HG03135 (cell line): Measurements from ENCODE around the gene CELSR1.

Experiments
- ATAC-seq: cut with Tn5 transposase; IDR thresholded peaks from one replicate; pipeline ENCODE4 v1.9.1; 2021; ENCODE audit warnings: mild to moderate bottlenecking, moderate library complexity; ENCODE audit not compliant: unreplicated experiment

Gene CELSR1

GRCh38 chr22:46354176-46354992 is 183.0 kb downstream of the CELSR1 start:
- ATAC-seq, result no peak

- ATAC-seq, result no peak
These were observed 183.8 kb downstream of the CELSR1 start for GRCh38 chr22:46353483-46354105.

- no peak for ATAC-seq
These were observed 184.6 kb downstream of the CELSR1 start for GRCh38 chr22:46352691-46353386.

DNA sequence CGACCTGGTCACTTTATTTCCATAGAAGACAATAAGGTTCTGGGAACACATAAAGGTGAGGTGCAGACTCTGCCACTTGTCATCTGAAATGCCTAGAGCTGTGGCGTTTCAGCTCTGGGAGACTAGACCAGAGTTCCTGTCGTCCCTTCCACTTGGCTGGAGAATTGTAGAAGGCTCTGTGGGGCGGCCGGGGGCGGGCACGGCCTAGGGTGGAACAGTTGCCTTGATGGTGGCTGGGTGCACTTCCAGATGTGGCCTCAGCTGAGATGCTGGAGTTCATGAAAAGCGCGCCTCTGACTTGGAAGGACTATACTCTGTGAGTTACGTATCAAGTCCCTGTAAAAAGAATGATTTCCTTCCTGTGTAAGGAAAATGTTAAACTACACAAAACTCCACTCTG is 185.1 kb downstream of the CELSR1 start:
- ATAC-seq, result no peak

DNA sequence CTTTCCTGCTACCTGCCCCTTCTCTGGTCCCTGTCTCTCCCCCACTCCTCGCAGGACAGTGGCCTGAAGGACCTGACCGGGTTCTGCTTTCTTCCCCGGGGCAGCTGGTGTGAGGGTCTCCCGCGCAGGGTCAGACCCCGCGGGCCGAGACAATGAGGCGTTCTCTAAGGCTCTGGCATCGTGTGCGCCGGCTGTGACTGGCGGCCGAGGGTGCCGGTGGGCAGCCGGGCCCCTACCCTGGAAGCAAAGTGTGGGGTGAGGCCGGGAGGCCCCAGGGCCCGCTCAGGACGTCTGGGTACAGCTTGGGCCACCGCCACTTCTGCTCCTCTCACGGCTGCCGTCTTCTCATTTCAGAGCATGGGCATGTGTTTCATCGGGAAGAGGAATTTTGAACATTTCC is 185.7 kb downstream of the CELSR1 start:
- no peak for ATAC-seq

GRCh38 chr22:46351131-46351735 is 186.2 kb downstream of the CELSR1 start:
- ATAC-seq, result no peak

DNA sequence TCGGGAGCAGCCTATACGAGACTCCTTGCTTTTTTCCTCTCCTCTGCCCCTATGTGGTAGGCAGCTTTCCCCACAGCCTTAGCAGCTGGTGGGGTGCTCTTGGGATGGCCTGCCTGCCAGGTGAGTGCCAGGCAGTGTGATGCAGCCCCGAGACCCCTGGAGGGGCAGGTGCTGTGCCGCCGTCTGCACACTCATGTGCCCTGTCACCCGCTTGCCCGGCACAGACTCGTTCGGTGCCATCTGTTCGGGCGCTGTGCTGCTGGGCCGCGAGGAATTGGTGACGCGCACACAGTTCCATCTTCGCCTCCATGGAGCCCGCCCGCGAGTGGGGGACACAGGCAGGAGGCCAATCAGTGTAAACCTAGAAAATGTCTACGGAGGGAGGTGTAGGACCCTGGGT is 186.8 kb downstream of the CELSR1 start:
- ATAC-seq, result no peak

- no peak for ATAC-seq
These were observed 187.3 kb downstream of the CELSR1 start for GRCh38 chr22:46350121-46350520.

- ATAC-seq, result no peak
These were observed 187.7 kb downstream of the CELSR1 start for GRCh38 chr22:46349681-46350080.

- ATAC-seq, result no peak
These were observed 188.2 kb downstream of the CELSR1 start for GRCh38 chr22:46349238-46349637.

DNA sequence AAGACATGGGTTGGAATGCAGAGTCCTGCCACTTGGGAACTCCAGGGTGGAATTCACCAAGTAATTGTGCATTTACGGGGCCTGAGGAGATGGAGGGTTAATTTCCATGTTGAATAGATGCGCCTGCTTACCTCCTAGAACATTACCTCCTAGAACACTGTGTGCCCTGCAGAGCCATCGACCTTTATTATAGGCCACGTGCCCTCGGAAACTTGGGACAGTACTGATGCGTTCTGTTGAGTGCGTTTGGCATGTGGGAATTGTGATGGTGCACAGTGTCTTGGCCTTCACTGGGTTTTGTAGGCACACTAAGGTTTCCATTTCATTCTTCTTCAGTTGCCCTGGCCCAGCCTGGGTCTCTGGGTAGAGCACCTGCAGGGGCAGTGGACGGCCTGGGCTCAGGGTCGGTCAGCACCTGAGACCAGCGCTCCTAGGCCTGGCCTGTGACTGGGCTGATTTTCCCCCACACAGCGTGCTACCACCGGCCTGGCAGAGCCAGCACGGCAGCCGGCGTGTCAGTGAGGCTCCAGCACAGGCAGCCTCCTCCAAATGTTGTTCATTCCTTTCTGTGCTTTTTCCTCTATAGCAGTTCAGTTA is 189.2 kb downstream of the CELSR1 start:
- ATAC-seq, result no peak

GRCh38 chr22:46347646-46348045 is 189.8 kb downstream of the CELSR1 start:
- no peak for ATAC-seq

DNA sequence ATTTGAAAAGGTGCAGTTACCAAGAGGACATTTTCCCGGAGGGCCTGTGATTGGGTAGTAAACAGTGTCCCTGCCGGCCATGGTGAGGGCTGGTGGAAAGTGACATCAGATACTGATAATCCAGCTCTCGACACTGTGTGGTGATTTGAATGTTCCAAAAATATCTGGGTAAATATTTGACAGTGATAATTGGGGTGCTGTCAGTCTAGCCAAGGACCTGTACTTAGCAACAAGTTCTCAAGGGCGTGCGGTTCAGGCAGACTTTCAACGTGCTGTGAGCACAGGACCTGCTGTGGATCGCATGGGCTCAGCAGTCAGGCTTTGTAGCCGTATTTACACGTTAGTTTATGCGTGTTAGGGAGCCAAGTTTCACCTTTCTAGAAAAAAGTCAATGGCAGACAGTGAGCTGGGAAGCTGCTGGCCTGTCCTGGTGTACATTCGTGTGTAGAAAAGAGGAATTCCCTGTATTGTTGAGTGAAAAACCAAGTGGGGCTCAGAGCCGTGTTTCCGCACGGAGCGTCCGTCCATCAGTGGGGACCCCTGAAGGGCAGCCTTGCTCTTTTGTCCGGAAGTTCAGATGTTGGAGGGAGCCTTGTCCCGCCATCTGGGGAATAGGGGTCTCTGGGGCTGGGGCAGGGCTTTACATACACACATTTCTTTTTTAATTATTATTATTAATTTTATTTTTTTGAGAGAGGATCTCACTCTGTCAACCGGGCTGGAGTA is 190.6 kb downstream of the CELSR1 start:
- ATAC-seq, result no peak

DNA sequence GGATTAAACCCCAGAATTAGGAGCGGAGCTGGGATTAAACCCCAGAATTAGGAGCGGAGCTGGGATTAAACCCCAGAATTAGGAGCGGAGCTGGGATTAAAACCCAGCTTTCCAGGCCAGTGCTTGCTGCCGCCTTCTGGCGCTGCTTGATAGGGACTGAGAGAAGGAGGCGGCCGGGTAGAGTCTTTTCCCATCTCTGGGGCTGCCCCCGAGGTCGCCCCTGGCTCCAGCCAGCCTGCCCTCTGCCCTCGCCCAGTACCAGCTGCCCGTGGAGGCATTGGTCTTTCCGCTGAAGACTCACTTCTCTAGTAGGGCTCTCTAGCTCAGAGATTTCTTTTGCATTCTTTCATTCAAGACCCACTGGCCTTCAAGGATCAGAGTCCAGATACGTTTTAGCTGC is 196.7 kb downstream of the CELSR1 start:
- no peak for ATAC-seq

GRCh38 chr22:46339956-46340355 is 197.5 kb downstream of the CELSR1 start:
- no peak for ATAC-seq

DNA sequence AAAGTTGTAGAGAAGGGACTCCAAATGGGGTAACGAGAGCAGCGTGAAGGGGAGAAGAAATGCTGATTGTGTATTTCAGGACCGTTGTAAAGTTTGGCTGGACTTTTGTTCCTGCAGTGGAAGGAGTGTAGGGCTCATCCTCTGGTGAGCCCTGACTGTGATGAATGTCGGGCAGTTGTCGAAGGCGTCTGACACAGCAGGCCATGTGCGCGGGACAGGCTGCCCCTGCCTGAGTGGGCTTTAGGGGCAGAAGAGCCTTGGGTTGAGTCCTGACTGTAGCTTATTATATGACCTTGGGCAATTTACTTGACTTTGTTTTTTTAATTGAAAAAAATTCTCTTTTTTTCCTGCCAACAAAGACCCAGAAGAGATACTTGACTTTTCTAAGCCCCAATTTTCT is 198.8 kb downstream of the CELSR1 start:
- ATAC-seq, result no peak

DNA sequence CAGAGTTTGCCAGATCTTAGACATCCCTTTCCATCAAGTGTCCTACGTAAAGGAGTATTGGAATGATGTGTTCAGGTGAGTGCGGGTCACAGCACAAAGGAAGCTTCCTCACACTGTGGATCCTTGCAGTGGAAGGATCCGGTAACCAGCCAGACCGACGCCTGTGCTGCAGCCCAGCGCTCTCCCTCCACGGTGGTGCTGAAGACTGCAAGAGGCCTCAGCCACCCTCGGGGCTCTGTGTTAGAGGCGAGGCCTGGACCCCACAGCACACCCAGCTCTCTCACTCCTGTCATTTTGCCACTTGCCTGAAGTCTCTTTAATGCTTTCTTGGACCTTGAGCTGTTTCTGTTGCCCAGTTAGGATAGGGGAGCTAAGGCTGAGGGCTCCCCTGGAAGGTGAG is 199.6 kb downstream of the CELSR1 start:
- no peak for ATAC-seq

DNA sequence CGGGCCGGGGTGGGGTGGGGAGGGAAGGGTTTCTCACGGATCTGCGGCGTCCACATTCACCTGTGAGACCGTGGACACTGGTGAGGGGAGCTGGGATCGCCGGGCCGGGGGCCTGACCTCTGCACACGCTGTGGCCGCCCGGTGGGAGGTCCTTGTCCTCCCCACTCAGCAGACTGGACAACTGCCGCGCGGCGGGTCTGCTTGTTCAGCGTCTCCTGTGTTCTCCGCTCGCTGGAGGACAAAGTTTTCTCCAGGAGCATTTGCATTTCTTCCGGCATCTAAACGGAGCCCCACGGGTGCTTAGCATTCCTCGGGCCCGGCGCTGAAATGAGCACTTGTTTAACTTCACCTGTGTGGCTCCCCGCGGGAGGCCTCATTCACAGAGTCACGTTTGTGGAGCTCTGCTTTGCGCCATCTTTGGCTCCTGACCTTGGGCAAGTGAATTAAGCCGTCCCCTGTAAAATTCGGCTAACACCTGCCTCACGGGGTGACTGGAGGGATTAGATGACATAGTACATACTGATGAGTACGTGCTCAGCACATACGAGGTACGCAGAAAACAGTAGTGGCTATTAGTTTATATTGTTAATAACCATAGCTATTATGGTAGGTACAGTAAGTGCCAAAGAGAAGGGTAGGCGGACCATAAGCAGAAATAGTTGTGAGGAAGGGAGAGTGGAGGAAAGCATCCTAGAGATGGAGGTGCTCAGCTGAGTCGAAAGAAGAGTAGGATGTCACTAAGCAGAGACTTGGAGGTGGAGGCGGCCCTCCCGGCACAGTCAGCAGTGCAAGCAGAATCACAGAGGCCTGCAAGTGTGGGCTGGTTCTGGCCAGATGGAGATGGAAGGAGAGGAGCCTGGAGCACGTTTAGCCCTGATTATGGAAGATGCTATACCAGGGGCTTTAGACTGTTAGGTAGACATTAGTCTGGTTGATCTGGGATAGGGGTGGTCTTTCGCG is 201.0 kb downstream of the CELSR1 start:
- ATAC-seq, result no peak
